H1 (cell line): ENCODE measurements around the gene TM9SF1. TPM values are rescaled to one million over a fixed set of nuclear protein-coding genes. Genes with fewer than 3 reads are reported as not detected.

ENCODE experiments used
- BCL11A ChIP-seq, 2 experiments: IDR thresholded peaks; one replicate each; pipeline ENCODE4 v1.6.1; 2011; ENCODE audit warnings: low read depth in 2 of 2, low read length in 2 of 2, mild to moderate bottlenecking in 2 of 2
- CBX8 ChIP-seq: fragments of 300-800, 300-1000 bp; sonication (generic); IDR thresholded peaks from 2 replicates; pipeline ENCODE4 v1.7.1; 2016; ENCODE audit warnings: low read depth, low read length, borderline replicate concordance
- CEBPB ChIP-seq: IDR thresholded peaks from 2 replicates; pipeline ENCODE4 v1.6.1; 2012; ENCODE audit warnings: low read depth, low read length
- CHD1 ChIP-seq: IDR thresholded peaks from 2 replicates; pipeline ENCODE4 v1.6.1; 2012; ENCODE audit warnings: low read depth, low read length, improper control_type of control experiment
- CREB1 ChIP-seq: IDR thresholded peaks from 2 replicates; pipeline ENCODE4 v1.6.1; 2012; ENCODE audit warnings: inconsistent platforms
- EZH2 ChIP-seq: fragments of 200-600 bp; sonication (generic); IDR thresholded peaks from 2 replicates; pipeline ENCODE4 v1.7.1; 2012; ENCODE audit warnings: low read depth, mild to moderate bottlenecking, moderate library complexity, low read length, inconsistent platforms; ENCODE audit not compliant: severe bottlenecking
- FOSL1 ChIP-seq: IDR thresholded peaks from 2 replicates; pipeline ENCODE4 v1.6.1; 2011; ENCODE audit warnings: mild to moderate bottlenecking, low read depth, low read length, moderate library complexity; ENCODE audit not compliant: insufficient read depth
- HDAC6 ChIP-seq: IDR thresholded peaks from one replicate; pipeline ENCODE4 v1.7.1; 2012; ENCODE audit warnings: low read depth, mild to moderate bottlenecking, inconsistent platforms, low read length, moderate library complexity
- NRF1 ChIP-seq: IDR thresholded peaks from 2 replicates; pipeline ENCODE4 v1.6.1; 2011; ENCODE audit warnings: mild to moderate bottlenecking, low read depth, low read length, improper control_type of control experiment
- PHF8 ChIP-seq: fragments of 200-600 bp; sonication (generic); conservative IDR thresholded peaks from 2 replicates; pipeline ENCODE4 v1.7.1; 2012; ENCODE audit warnings: low read depth, mild to moderate bottlenecking, inconsistent platforms, low read length, moderate library complexity
- POU5F1 ChIP-seq: IDR thresholded peaks from 2 replicates; pipeline ENCODE4 v1.6.1; 2011; ENCODE audit warnings: low read depth, mild to moderate bottlenecking, low read length, moderate library complexity
- RAD21 ChIP-seq, 2 experiments: IDR thresholded peaks in 1 of 2; conservative IDR thresholded peaks in 1 of 2; 2 replicates each; pipeline ENCODE4 v1.6.1; 2011; ENCODE audit warnings: low read depth in 2 of 2, low read length in 2 of 2, improper control_type of control experiment in 1 of 2, inconsistent platforms in 1 of 2, mild to moderate bottlenecking in 1 of 2, moderate library complexity in 1 of 2
- RBBP5 ChIP-seq: IDR thresholded peaks from 2 replicates; pipeline ENCODE4 v1.7.1; 2012; ENCODE audit warnings: low read depth, mild to moderate bottlenecking, inconsistent platforms, low read length, moderate library complexity, borderline replicate concordance
- RXRA ChIP-seq: IDR thresholded peaks from 2 replicates; pipeline ENCODE4 v1.6.1; 2011; ENCODE audit warnings: low read depth, mild to moderate bottlenecking, low read length, moderate library complexity; ENCODE audit not compliant: insufficient read depth
- SAP30 ChIP-seq: fragments of 300-600 bp; sonication (generic); IDR thresholded peaks from 2 replicates; pipeline ENCODE4 v1.7.1; 2012; ENCODE audit warnings: low read length, moderate library complexity, mild to moderate bottlenecking, inconsistent platforms; ENCODE audit not compliant: insufficient read depth, insufficient replicate concordance
- SIRT6 ChIP-seq: IDR thresholded peaks from one replicate; pipeline ENCODE4 v1.7.1; 2012; ENCODE audit warnings: low read length, inconsistent platforms
- SP1 ChIP-seq: IDR thresholded peaks from 2 replicates; pipeline ENCODE4 v1.6.1; 2011; ENCODE audit warnings: low read depth, low read length
- SP2 ChIP-seq: IDR thresholded peaks from 2 replicates; pipeline ENCODE4 v1.6.1; 2012; ENCODE audit warnings: mild to moderate bottlenecking, low read length, inconsistent platforms
- SUZ12 ChIP-seq: fragments of 200-600 bp; sonication (generic); IDR thresholded peaks from 2 replicates; pipeline ENCODE4 v1.6.1; 2012; ENCODE audit warnings: mild to moderate bottlenecking, inconsistent platforms, low read length, moderate library complexity, mixed read lengths
- TAF1 ChIP-seq: IDR thresholded peaks from 2 replicates; pipeline ENCODE4 v1.6.1; 2011; ENCODE audit warnings: mild to moderate bottlenecking, low read depth, low read length
- TAF7 ChIP-seq: optimal IDR thresholded peaks from 2 replicates; pipeline ENCODE3; 2011; ENCODE audit warnings: low read depth, mild to moderate bottlenecking, inconsistent platforms, low read length, moderate library complexity, borderline replicate concordance
- TCF12 ChIP-seq: IDR thresholded peaks from 2 replicates; pipeline ENCODE4 v1.6.1; 2011; ENCODE audit warnings: low read depth, mild to moderate bottlenecking, low read length
- TEAD4 ChIP-seq: IDR thresholded peaks from 2 replicates; pipeline ENCODE4 v1.6.1; 2012; ENCODE audit warnings: low read depth, low read length, inconsistent platforms, mixed read lengths
- YY1 ChIP-seq: IDR thresholded peaks from 2 replicates; pipeline ENCODE4 v1.6.1; 2011; ENCODE audit warnings: low read depth, mild to moderate bottlenecking, low read length
- ZNF274 ChIP-seq: IDR thresholded peaks from 2 replicates; pipeline ENCODE4 v1.7.0; 2012; ENCODE audit warnings: low read length, borderline replicate concordance; ENCODE audit errors: extremely low read depth
- polyA plus RNA-seq, 7 experiments: library from polyadenylated mRNA; depleted of rRNA in 3 of 7; stranded (reverse) in 5 of 7; unstranded in 2 of 7; fragments of >200 nt in 5 of 7; fragments of 200-250 nt in 2 of 7; gene quantifications; 1 replicate in 5 of 7; 2 replicates in 1 of 7; 4 replicates in 1 of 7; pipeline versions ENCODE4 v1.2.1 to v1.2.3, GENCODE V29; 2011 to 2013; ENCODE audit warnings: missing spikeins in 2 of 7, mixed read lengths in 2 of 7
- total RNA-seq: library from RNA; stranded (reverse); fragmentation: NEBNext Ultra II Directional; extraction: Animal tissue kit (Norgen Biotek cat#: 25700); gene quantifications from 2 replicates; pipeline ENCODE4 v1.2.1, GENCODE V29; 2021
- TF ChIP-seq, protein P1 (sequence below): IDR thresholded peaks from 2 replicates; pipeline ENCODE4 v1.6.1; 2012; ENCODE audit warnings: inconsistent platforms

TM9SF1 gene
- total and polyA plus RNA-seq, 2 of the 8 experiments (the other 6 are each of a cell fraction or from before 2014, with no cell fraction given) = 22.2 to 29.2 TPM

DNA sequence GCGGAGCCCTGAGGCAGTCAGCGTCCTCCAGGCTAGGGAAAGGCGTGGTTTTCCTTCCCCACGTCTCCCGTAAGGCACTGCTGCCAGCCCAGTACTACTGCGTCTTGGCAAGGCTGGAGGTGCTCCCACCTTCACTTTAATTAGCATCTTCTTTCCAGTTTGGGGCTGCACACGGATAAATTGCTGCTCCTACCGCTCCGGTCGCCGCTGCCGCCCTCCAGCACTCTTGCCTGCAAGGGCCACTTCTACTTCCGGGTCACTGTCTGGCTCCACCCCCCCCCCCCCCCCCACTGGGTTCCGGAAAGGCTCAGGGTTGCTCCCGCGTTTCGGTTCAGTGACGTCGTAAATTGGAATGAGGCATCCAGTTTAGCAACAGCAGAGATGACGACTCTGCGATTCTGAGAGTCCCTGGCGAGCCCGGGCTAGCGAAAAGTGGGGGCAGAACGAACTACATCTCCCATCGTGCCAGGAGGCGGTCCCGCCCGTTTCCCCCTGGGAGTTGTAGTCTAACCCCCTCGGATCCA, 36.9 kb upstream of the TM9SF1 start, which contains the start of gene NEDD8 (continued):
- TF ChIP-seq EZH2 (no peak), RBBP5 (0 out of 2 replicates have a peak, but pooled peaks have one; percentile 19), SUZ12 (no peak), CREB1 (peak; percentile 63; the same call in 1 of the 2 replicates), SAP30 (peak; percentile 43), SIRT6 (no peak), YY1 (no peak), TAF1 (peak; percentile 56), RXRA (no peak), PHF8 (peak; percentile 81), TCF12 (no peak), SP1 (no peak), HDAC6 (no peak), POU5F1 (no peak), CHD1 (no peak), SP2 (no peak), ZNF274 (no peak), CEBPB (no peak), CBX8 (no peak), TEAD4 (no peak; the same call in 1 of the 2 replicates), NRF1 (no peak), BCL11A (IDR thresholded peaks at IDR 0.05; ENCODE audit: low read depth in 2 of 2, low read length in 2 of 2) (no peak), RAD21 (IDR thresholded peaks at IDR 0.05 in 1 of 2, conservative IDR thresholded peaks at IDR 0.05 in 1 of 2; ENCODE audit: low read depth in 2 of 2, low read length in 2 of 2) (no peak), FOSL1 (no peak), TAF7 (no peak)
- TF ChIP-seq, protein P1, sequence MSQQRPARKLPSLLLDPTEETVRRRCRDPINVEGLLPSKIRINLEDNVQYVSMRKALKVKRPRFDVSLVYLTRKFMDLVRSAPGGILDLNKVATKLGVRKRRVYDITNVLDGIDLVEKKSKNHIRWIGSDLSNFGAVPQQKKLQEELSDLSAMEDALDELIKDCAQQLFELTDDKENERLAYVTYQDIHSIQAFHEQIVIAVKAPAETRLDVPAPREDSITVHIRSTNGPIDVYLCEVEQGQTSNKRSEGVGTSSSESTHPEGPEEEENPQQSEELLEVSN = no peak
